GM19023 (cell line): ENCODE data around the gene MILR1.
"Not testable (repeated sequence)": the region's sequence is repeated elsewhere in the genome, so short reads cannot be mapped to it uniquely, and the experiment has no call there.

Experiments used
- ATAC-seq: cut with Tn5 transposase; IDR thresholded peaks from one replicate; pipeline ENCODE4 v1.9.1; 2021; ENCODE audit warnings: mild to moderate bottlenecking, moderate library complexity; ENCODE audit not compliant: unreplicated experiment

MILR1 gene

GRCh38 chr17:64466834-64467233, 17.9 kb downstream of the MILR1 start:
- ATAC-seq = not testable (repeated sequence)

DNA sequence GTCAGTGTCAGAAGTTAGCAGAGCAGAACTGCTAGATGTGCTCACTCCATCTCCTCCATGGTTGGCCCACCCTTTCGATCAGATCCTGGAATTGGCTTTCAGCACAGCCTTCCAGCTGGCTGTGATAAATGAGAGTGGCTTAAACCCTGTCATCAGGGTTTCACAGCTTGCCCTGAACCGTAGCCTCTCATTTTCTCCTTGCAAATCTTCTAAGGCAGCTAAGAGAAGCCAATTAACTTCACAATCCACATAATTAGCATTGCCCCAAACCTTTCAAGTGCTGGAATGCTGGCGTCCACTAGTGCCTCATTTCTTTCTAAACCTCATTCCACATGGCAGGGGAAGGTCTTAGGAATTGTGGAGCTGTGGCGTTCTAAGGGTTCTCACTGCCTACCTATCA, 21.7 kb downstream of the MILR1 start:
- no peak for ATAC-seq

GRCh38 chr17:64471440-64471839, 22.5 kb downstream of the MILR1 start:
- no peak for ATAC-seq

DNA sequence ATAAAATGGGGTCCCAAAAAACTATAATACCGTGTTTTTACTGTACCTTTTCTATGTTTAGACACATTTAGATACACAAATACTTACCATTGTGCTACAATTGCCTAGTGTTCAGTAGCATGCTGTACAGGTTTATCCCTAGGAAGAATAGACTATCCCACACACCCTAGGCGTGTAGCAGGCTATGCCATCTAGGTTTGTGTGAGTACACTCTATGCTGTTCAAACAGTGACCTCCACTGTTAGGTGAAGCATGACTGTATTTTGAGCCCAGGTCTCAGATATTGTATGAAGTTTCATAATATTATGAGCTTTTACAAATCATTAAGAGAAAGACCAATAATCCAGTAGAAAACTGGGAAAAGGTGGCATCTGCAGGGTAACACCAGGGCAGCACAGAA, 23.6 kb downstream of the MILR1 start:
- ATAC-seq = no peak

DNA sequence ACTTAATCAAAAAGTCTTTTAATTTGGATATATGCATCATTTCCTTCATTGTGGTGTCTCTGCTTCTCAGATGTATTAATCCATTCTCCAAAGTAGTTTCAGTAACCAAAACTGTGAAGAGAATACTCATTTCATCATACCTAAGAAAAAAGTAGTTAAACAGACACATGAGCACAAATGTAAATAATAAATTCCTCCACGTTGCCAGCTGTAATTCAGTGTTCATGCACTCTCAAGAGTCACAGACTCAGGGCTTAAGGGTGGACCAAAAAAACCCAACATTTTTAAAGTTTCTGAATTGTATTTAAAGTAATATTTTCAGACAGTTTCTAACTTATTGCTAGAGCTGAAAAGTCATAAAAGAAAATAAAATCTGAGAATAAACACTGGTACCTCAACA, 28.9 kb downstream of the MILR1 start:
- no peak for ATAC-seq

DNA sequence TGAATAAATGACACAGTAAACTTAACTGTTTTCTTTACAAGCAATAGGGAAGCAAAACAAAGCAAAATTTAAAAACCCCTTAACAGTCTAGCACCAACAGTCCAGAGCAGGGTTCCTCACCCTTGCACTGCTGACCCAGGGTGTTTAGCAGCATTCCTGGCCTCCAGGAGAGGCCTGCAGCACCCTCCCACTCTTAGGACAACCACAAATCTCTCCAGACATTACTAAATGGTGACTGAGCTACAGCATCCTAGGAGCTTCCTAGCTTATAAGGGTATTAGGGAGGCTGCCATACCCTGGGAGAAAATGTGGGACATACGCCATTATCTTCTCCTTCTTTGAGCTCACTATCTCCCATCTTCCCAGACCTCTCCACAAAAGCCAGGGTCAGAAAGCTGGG, 32.0 kb downstream of the MILR1 start:
- no peak for ATAC-seq

GRCh38 chr17:64484380-64484779, 35.5 kb downstream of the MILR1 start:
- ATAC-seq = no peak

DNA sequence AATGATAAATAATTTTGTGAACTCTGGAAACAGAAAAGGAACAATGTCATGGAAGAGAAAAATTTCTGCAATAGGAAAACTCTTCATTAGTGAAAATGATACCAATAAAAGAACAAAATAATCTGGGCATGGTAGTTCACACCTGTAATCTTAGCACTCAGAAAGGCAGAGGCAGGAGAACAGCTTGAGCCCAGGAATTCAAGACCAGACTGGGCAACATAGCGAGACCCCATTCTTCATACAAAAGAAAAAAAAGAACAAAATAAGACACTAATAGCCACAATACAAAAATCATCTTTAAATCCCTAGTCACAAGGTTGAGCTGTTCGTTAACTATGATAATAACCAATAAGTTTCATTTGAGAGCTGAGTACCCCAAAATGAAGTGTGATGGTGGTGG, 39.4 kb downstream of the MILR1 start:
- ATAC-seq = no peak

DNA sequence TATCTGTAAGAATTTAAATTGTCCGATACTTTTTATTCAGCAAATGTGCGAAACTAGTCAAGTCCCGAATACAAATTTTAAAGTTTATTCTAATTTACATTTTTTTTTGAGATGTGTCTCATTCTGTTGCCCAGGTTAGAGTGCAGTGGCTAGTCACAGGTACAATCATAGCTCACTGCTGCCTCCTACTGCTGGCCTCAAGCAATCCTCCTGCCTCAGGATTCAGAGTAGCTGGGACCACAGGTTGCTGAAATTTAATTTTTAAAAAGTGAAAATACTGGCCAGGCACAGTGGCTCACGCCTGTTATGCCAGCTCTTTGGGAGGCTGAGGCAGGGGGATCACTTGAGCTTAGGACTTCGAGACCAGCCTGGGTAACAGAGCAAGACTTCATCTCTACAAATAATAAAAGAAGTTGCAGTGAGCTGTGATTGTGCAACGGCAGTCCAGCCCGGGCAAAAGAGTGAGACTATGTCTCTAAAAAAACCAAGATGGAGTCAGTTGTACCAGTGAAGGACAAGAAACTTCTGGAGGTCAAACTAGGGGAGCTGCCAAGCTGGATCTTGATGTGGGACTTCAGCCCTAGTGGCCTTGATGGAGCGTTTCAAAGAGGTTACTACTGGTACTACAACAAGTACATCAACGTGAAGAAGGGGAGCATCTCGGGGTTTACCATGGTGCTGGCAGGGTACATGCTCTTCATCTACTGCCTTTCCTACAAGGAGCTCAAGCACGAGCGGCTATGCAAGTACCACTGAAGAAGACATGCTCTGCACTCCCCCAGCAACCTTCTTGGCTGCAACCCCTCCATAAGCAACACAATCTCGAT, 42.3 kb downstream of the MILR1 start:
- no peak for ATAC-seq

- no peak for ATAC-seq
These were observed 43.1 kb downstream of the MILR1 start for GRCh38 chr17:64491994-64492393.

- no peak for ATAC-seq
These were observed 43.7 kb downstream of the MILR1 start for GRCh38 chr17:64492481-64493109.

- ATAC-seq = no peak
These were observed 45.2 kb downstream of the MILR1 start for GRCh38 chr17:64494121-64494520.

- not testable (repeated sequence) for ATAC-seq
These were observed 46.4 kb downstream of the MILR1 start for GRCh38 chr17:64495300-64495699.

- ATAC-seq = no peak
These were observed 47.5 kb downstream of the MILR1 start for GRCh38 chr17:64496348-64496785.

GRCh38 chr17:64496786-64497564, 48.1 kb downstream of the MILR1 start, which contains the start of gene POLG2:
Gene POLG2, minus strand, starts transcription at chr17:64497054. Its CDS starts 86 bp downstream, at chr17:64496968.
- peak; percentile 88 for ATAC-seq

DNA sequence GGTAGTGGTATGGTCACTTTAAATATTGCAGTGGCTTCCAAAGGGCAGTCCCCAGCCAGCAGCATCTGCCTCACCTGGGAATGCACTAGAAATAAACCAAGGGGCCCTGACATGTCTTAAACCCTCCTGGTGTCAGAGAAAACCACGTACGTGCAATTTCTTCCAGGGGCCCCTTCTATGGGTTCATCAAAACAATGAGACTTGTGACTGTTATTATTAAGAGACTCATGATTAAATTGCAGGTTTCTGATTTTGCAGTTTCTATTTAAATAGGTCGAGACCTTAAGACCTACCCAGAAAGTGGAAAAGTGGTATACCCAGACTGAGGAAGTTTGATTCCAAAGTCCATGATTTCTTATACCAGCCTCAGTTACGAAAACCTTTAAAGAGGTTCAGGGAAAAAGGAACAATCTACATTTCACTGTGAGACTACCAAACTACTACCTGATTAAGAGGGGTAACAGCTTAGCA, 48.7 kb downstream of the MILR1 start:
- no peak for ATAC-seq

DNA sequence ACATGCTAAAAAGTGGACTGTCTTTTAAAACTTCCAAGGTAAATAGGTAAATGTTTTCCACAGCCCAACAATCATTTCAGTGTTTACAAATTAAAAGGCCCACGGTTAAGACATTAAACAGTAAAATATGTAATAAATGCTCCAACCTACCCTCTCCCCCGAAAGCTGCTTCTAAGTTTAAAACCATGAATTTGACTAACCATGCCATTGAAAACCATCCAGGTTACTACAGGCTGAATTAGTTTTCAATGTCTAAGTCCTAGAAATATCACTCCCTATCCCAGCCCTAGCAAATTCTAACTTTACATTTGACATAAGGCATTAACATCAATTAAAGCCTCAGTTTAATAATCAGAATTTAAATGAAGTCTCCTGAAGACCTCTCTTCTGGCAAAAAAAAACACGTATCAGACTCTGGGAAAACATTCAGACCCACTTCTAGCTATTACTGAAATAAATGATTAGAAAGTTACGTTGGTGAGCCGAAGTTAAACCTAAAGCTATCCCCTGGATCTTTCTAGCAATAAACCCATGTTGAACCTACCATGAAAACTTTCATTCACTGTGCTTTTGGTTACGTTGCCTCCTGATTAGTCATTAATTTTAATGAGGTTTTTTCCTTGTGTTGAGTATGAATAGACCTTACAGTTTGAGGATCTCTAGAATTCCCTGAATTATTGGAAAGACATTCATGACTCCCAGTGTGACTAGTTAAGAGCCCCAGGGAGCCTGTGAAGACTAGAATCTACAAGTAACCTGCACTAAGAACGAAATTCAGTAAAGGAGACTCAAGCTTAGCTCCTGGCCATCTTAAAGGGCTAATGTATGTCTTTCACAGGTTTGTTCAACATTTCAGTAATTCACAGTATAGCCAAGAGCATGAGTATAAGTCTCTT, 49.6 kb downstream of the MILR1 start:
- no peak for ATAC-seq

- ATAC-seq = no peak
These were observed 51.0 kb downstream of the MILR1 start for GRCh38 chr17:64499805-64500486.

DNA sequence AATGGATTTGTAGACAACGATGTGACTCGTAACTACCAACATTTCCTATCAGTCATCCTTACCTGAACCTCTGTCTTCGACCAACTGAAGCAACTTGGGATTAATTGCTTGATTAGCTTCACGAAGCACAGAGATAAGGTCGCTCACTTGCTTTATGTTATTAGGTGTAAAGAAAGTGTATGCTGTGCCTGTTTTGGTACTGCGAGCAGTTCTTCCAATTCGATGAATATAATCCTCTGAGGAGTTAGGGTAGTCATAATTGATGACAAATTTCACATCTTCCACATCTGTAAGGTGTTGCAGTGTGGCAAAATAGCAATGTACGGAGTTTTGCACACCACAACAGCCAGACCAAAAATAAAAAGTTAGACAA, 51.6 kb downstream of the MILR1 start:
- no peak for ATAC-seq
